K562 (cell line): ENCODE measurements around the gene EDA. TPM values are rescaled to one million over a fixed set of nuclear protein-coding genes. Genes with fewer than 3 reads are reported as not detected.

ENCODE experiments used
- ATAC-seq: fragments of 200-7000 bp; cut with Tn5 transposase; 3 replicates; pipeline ENCODE4 v1.9.1; 2020; ENCODE audit warnings: moderate library complexity
- BruUV-seq: library from RNA; stranded (reverse); fragments of 400-500 nt; replicated peaks from 2 replicates; lab custom pipeline; 2021; lab: Mats Ljungman, UMichigan
- CTCF ChIA-PET: fragments of 300-600 bp; formaldehyde crosslinking; extraction: SDS; loops from one replicate; lab custom pipeline; 2021; ENCODE audit warnings: low intra/inter-chr PET ratio; lab: Yijun Ruan, JAX
- POLR2A ChIA-PET: fragments of 300-600, 350-650 bp; sonication (Branson Sonifier 250); formaldehyde crosslinking; extraction: SDS; loops from one replicate; lab custom pipeline; 2021; ENCODE audit warnings: antibody characterized with exemption, inconsistent platforms; lab: Yijun Ruan, JAX
- DNase-seq, 4 experiments: peaks; one replicate each; pipeline versions ENCODE4 v3.0.0 to v3.0.0-alpha.2; 2011 to 2018; ENCODE audit warnings: low spot score in 3 of 4, mixed read lengths in 3 of 4; ENCODE audit errors: extremely low read depth in 1 of 4
- FAIRE-seq: peaks from 2 replicates; lab custom pipeline; 2011; peaks lifted over from hg19 to GRCh38; lab: Jason Lieb, UNC
- H2AFZ ChIP-seq: 2 replicates; pipeline ENCODE4 v1.6.0; 2011; ENCODE audit warnings: low read depth, low read length, control low read depth, inconsistent platforms
- H3K27ac ChIP-seq: fragments of 200-600 bp; 3 replicates; pipeline ENCODE4 v1.8.0; 2011; ENCODE audit warnings: low read depth, mild to moderate bottlenecking, control low read depth, inconsistent platforms, low read length, moderate library complexity, mixed read lengths; ENCODE audit errors: extremely low read depth
- H3K27me3 ChIP-seq, 2 experiments: fragments of 300-600 bp in 1 of 2; 2 replicates in 1 of 2; 3 replicates in 1 of 2; pipeline versions ENCODE4 v1.6.0 to v1.8.0; 2011; ENCODE audit warnings: inconsistent platforms in 2 of 2, low read length in 2 of 2, mild to moderate bottlenecking in 1 of 2, mixed read lengths in 1 of 2, moderate library complexity in 1 of 2; ENCODE audit not compliant: control insufficient read depth in 2 of 2, insufficient read depth in 2 of 2
- H3K36me3 ChIP-seq: fragments of 300-600 bp; 3 replicates; pipeline ENCODE4 v1.8.0; 2011; ENCODE audit warnings: mild to moderate bottlenecking, low read length, inconsistent platforms; ENCODE audit not compliant: control insufficient read depth, insufficient read depth
- H3K4me1 ChIP-seq, 2 experiments: fragments of 200-600 bp in 1 of 2; replicated peaks in 1 of 2; 2 replicates in 1 of 2; 3 replicates in 1 of 2; pipeline versions ENCODE4 v1.5.1 to v1.8.0; 2011; ENCODE audit warnings: inconsistent platforms in 2 of 2, low read length in 2 of 2, mild to moderate bottlenecking in 1 of 2, mixed read lengths in 1 of 2, moderate library complexity in 1 of 2; ENCODE audit not compliant: control insufficient read depth in 2 of 2, insufficient read depth in 2 of 2
- H3K4me2 ChIP-seq: 2 replicates; pipeline ENCODE4 v1.6.1; 2011; ENCODE audit warnings: low read length, control low read depth, inconsistent platforms, mixed read lengths; ENCODE audit not compliant: insufficient read depth
- H3K4me3 ChIP-seq: fragments of 200-600 bp; sonication (generic), shearing (Covaris generic); 2 replicates; pipeline ENCODE4 v1.5.1; 2016; ENCODE audit warnings: control low read depth, inconsistent platforms
- H3K79me2 ChIP-seq: fragments of 200-600 bp; 3 replicates; pipeline ENCODE4 v1.8.0; 2011; ENCODE audit warnings: low read length, inconsistent platforms; ENCODE audit not compliant: control insufficient read depth, insufficient read depth
- H3K9ac ChIP-seq, 2 experiments: 2 replicates each; pipeline versions ENCODE4 v1.6.0 to v1.6.1; 2011; ENCODE audit warnings: low read depth in 2 of 2, low read length in 2 of 2, control low read depth in 1 of 2, inconsistent platforms in 1 of 2, mild to moderate bottlenecking in 1 of 2, mixed read lengths in 1 of 2; ENCODE audit not compliant: insufficient read depth in 1 of 2
- H3K9me1 ChIP-seq: one replicate; pipeline ENCODE4 v1.6.0; 2011; ENCODE audit warnings: inconsistent platforms, mild to moderate bottlenecking, low read length, moderate library complexity; ENCODE audit not compliant: control insufficient read depth, insufficient read depth
- H3K9me3 ChIP-seq: replicated peaks from 2 replicates; pipeline ENCODE4 v1.5.1; 2011; ENCODE audit warnings: low read depth, low read length, inconsistent platforms; ENCODE audit not compliant: control insufficient read depth, insufficient read depth
- H4K20me1 ChIP-seq: replicated peaks from 2 replicates; pipeline ENCODE4 v1.6.1; 2011; ENCODE audit warnings: low read length, inconsistent platforms, mixed read lengths; ENCODE audit not compliant: control insufficient read depth, insufficient read depth
- ARHGAP35 ChIP-seq: fragments of 450-650 bp; IDR thresholded peaks from 2 replicates; pipeline ENCODE4 v1.6.1; 2018; ENCODE audit not compliant: partially characterized antibody
- FOXA3 ChIP-seq, 2 experiments: fragments of 450-650 bp in 1 of 2; sonication (generic) in 1 of 2; formaldehyde crosslinking; IDR thresholded peaks in 1 of 2; conservative IDR thresholded peaks in 1 of 2; 2 replicates each; pipeline versions ENCODE4 v1.4.0 to v1.8.0; 2020 to 2022; ENCODE audit warnings: mild to moderate bottlenecking in 2 of 2, missing genetic modification reagents in 1 of 2
- FOXK1 ChIP-seq: sonication (generic); formaldehyde crosslinking; IDR thresholded peaks from 2 replicates; pipeline ENCODE4 v1.8.0; 2022; ENCODE audit warnings: missing genetic modification reagents, mild to moderate bottlenecking, borderline replicate concordance
- KLF16 ChIP-seq: IDR thresholded peaks from 2 replicates; pipeline ENCODE4 v1.6.1; 2016; ENCODE audit warnings: antibody characterized with exemption
- MYBL2 ChIP-seq, 2 experiments: fragments of 450-650 bp in 1 of 2; sonication (generic) in 1 of 2; formaldehyde crosslinking in 1 of 2; IDR thresholded peaks; 2 replicates each; pipeline versions ENCODE4 v1.6.1 to v1.8.1; 2017 to 2022; ENCODE audit warnings: borderline replicate concordance in 1 of 2, inconsistent platforms in 1 of 2, low read depth in 1 of 2, mild to moderate bottlenecking in 1 of 2, missing genetic modification reagents in 1 of 2, moderate library complexity in 1 of 2
- NFIC ChIP-seq: fragments of 450-650 bp; IDR thresholded peaks from 2 replicates; pipeline ENCODE4 v1.6.1; 2017; ENCODE audit warnings: mild to moderate bottlenecking, inconsistent platforms
- RBM34 ChIP-seq: fragments of 200-400 bp; formaldehyde crosslinking; IDR thresholded peaks from 2 replicates; pipeline ENCODE4 v1.6.1; 2018; ENCODE audit warnings: low read length, borderline replicate concordance; ENCODE audit not compliant: insufficient read depth
- ZNF134 ChIP-seq: fragments of 250-450 bp; sonication (Bioruptor Pico); conservative IDR thresholded peaks from 2 replicates; pipeline ENCODE4 v1.4.0; 2020
- WGBS: fragments of 100-300 bp; shearing (Covaris generic); methylation state at CpG from one replicate; pipeline ENCODE4 v1.1.6; 2016; ENCODE audit warnings: low coverage, mixed read lengths; ENCODE audit not compliant: insufficient coverage; ENCODE audit errors: missing lambda C conversion rate; 5-methylcytosine and 5-hydroxymethylcytosine counted together
- in situ Hi-C: fragments of 300-500 bp; cut with MboI; formaldehyde crosslinking; loops from 4 replicates; pipeline ENCODE4 v1.15.0; 2018; ENCODE audit warnings: inconsistent platforms, mixed read lengths
- intact Hi-C: fragments of 100-400 bp; cut with micrococcal nuclease; formaldehyde crosslinking; loops from 2 replicates; pipeline ENCODE4 v1.14.2; 2022
- polyA plus RNA-seq, 8 experiments: library from polyadenylated mRNA; depleted of rRNA in 4 of 8; stranded (reverse) in 5 of 8; unstranded in 3 of 8; fragments of >200 nt; fragmentation: Nextera tagmentation in 2 of 8; fragmentation: Illumina TruSeq in 1 of 8; extraction: Ambion mirVana in 2 of 8; extraction: Trizol in 1 of 8; gene quantifications; 2 replicates each; pipeline versions ENCODE4 v1.2.1 to v1.2.3, GENCODE V29; 2011 to 2014; ENCODE audit warnings: inconsistent platforms in 1 of 8, missing spikeins in 1 of 8
- total RNA-seq, 7 experiments: library from RNA; depleted of rRNA in 6 of 7; stranded (reverse); fragments of >200 nt in 6 of 7; fragmentation: Illumina TruSeq in 2 of 7; extraction: Trizol in 2 of 7; gene quantifications; 2 replicates each; pipeline versions ENCODE4 v1.2.1 to v1.2.3, GENCODE V29; 2011 to 2021; ENCODE audit warnings: low replicate concordance in 1 of 7

The EDA gene
- total and polyA plus RNA-seq, 9 of the 15 experiments (the other 6 are each of a cell fraction or from before 2014, with no cell fraction given) = 0.03 to 0.40 (median 0.07) TPM

DNA sequence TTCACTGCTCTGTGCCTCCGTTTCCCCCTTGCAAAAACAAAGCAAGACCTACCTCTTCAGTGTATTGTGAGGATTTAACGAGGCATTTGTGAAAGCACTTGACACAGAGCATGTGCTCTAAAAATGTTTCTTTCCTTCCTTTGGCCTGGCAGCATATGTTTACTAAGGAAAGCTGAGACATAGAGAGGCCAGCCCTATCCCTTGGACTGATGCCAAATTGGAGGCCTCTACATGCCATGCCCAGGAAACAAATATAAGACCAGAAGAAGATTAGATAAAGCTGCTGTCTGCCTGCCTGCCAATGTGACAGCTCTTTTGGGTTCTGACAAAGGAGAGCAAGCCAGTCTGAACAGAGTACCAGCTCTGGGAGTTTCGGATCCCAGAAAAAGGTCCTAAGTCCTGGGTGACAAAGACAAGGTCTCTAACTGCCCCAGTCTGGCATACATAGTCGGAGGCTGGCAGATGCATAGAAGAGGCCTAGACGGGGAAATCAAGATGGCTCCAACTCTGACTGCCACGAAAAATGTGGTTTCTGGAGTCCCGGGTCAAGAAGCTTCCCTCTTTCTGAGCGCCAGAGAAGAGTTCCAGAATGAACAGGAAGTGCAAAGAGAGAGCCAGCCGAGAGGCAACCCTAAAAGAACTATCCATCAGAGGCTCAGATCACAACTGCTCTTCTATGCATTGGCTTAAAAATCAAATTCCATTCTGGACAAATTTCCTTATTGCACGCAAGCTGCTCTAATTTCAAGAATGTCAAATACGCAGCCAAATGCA lies 472.1 kb downstream of the EDA start:
- Histone ChIP-seq H3K4me3 (no peak overlapping the region), H2AFZ (no peak overlapping the region), H3K79me2 (no peaks in the 10 kb centered on the region), H3K36me3 (no peaks in the 10 kb centered on the region), H3K27ac (no peak overlapping the region), H3K27me3 (peaks cover 0 to 8% of the 10 kb centered on the region in 2 experiments; a peak in 1 of 5 replicates), H3K9ac (no peak overlapping the region), H4K20me1 (no peaks in the 10 kb centered on the region; the same call in 1 of the 2 replicates), H3K9me1 (no peaks in the 10 kb centered on the region), H3K9me3 (no peaks in the 10 kb centered on the region), H3K4me1 (no peaks in the 10 kb centered on the region), H3K4me2 (no peak overlapping the region)
- intact Hi-C loops = no loop called here
- 2% methylated on average over 11 of the region's 11 CpGs for WGBS
- TF ChIP-seq NFIC = peak; percentile 23; the same call in 1 of the 2 replicates
- no peak for TF ChIP-seq MYBL2 (IDR thresholded peaks at IDR 0.05; ENCODE audit: low read depth)
- TF ChIP-seq MYBL2 (CRISPR knock-in tag; IDR thresholded peaks at IDR 0.05; ENCODE audit: borderline replicate concordance) = no peak
- DNase-seq (no peak), ATAC-seq (no peak), FAIRE-seq (no peak)
- in situ Hi-C loops = no loop called here
- CTCF ChIA-PET = no interaction called here
- no TSS peak for BruUV-seq
- POLR2A ChIA-PET = interaction anchor here (0.8 kb wide), 1 partner anchor 14 kb away, joined by 3 read pairs; no protein-coding TSS in a partner anchor

DNA sequence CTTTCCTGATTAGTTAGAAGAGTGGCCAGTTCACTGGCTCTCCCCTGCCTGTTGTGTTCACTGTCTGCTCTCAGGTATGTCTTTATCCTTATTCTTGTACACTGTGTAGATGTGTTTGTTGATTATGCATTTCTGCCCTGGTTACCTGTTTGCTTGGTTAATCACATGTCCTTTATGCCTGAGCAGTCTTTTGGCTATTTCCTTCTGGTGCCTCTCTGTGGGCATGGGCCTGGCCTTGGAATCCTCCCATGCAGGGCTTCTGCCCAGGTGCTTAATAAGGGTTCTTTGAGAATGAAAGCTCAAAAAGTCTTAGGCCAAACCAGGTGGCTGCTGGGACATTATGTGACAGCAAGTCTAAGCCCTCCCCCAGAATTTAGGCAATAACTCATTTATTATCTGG lies 472.8 kb downstream of the EDA start:
- TF ChIP-seq ARHGAP35 = no peak
- TF ChIP-seq ZNF134 (CRISPR knock-in tag) = no peak
- TF ChIP-seq FOXK1 (CRISPR knock-in tag) = no peak
- no peak for TF ChIP-seq RBM34
- TF ChIP-seq KLF16 = no peak
- no peak for TF ChIP-seq FOXA3 (CRISPR knock-in tag; conservative IDR thresholded peaks at IDR 0.05 in 1 of 2, IDR thresholded peaks at IDR 0.05 in 1 of 2)
- peaks cover 0 to 8% of the 10 kb centered on the region in 2 experiments; a peak in 1 of 5 replicates for H3K27me3 ChIP-seq
- in situ Hi-C loops = no loop called here
- H3K36me3 ChIP-seq = no peaks in the 10 kb centered on the region
- no peak for ATAC-seq
- H4K20me1 ChIP-seq = no peaks in the 10 kb centered on the region; the same call in 1 of the 2 replicates
- ChIA-PET POLR2A (no interaction called here), CTCF (no interaction called here)
- BruUV-seq = no TSS peak
- no peak overlapping the region for H3K4me2 ChIP-seq
- no peaks in the 10 kb centered on the region for H3K79me2 ChIP-seq
- no peak overlapping the region for H3K4me3 ChIP-seq
- H3K4me1 ChIP-seq = no peaks in the 10 kb centered on the region
- H3K9me3 ChIP-seq = no peaks in the 10 kb centered on the region
- intact Hi-C loops = no loop called here
- no peak overlapping the region for H3K9ac ChIP-seq
- H2AFZ ChIP-seq = no peak overlapping the region
- no peak overlapping the region for H3K27ac ChIP-seq
- FAIRE-seq = no peak
- DNase-seq = no peak
- H3K9me1 ChIP-seq = no peaks in the 10 kb centered on the region
